ENCODE results near the gene IL2RG.

Gene IL2RG

GRCh38 chrX:71067712-71068043 lies 43.7 kb downstream of the IL2RG start:
- DNase-seq, result no peak

- DNase-seq, result no peak
These were observed 44.3 kb downstream of the IL2RG start for GRCh38 chrX:71067089-71067488.

- DNase-seq, result no peak
These were observed 51.2 kb downstream of the IL2RG start for GRCh38 chrX:71060127-71060526.

GRCh38 chrX:71057848-71058530 lies 53.4 kb downstream of the IL2RG start:
- no peak for DNase-seq
